Parietal lobe (tissue), 1 donor: ENCODE data around the gene ABCC6. TPM values are rescaled to one million over a fixed set of nuclear protein-coding genes. Genes with fewer than 3 reads are reported as not detected.

Source experiments
- total RNA-seq: library from RNA; depleted of rRNA; stranded (reverse); fragments of >200 nt; gene quantifications from one replicate; pipeline ENCODE4 v1.2.3, GENCODE V29; 2014

ABCC6 gene
- not detected for total RNA-seq

GRCh38 chr16:16222850-16223661, at the start of gene ABCC6:
ABCC6 (minus strand) TSS chr16:16223494; CDS start chr16:16223434, 60 bp downstream.

Other genes starting within 250 kb of the ABCC6 start
- gene NOMO3, start 9.0 kb upstream of the ABCC6 start, total RNA-seq, result 76.4 TPM
- 2.5 TPM for gene NPIPA7, start 155.6 kb upstream of the ABCC6 start, total RNA-seq